NCI-H1694 treated with DMSO at 0.1 percent for 48 hours (cell line): Measurements from ENCODE around the gene APIP.

ENCODE experiments used
- DNase-seq: peaks from one replicate; lab custom pipeline; 2025; lab: John Stamatoyannopoulos, UW

The APIP gene

DNA sequence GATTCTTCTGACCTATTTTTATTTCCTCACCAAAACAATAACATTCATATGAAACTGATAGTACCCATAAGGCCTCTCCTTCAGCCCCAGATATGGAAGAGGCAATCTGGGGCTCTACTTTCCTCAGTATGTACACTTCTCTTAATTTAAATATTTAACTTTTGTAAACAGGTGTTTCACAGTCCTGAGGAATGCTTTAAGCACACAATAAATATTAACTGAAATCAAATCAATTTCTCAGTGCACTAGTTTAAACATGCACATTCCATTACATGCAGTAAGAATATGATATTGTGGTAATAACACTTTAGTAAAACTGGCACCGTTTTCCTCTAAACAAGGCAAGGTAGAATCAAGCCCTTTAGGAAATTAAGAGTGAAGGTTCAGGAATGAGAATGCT, 28.9 kb downstream of the APIP start:
- no peak for DNase-seq

- DNase-seq: no peak
These were observed 29.6 kb downstream of the APIP start for GRCh38 chr11:34886609-34887008.

DNA sequence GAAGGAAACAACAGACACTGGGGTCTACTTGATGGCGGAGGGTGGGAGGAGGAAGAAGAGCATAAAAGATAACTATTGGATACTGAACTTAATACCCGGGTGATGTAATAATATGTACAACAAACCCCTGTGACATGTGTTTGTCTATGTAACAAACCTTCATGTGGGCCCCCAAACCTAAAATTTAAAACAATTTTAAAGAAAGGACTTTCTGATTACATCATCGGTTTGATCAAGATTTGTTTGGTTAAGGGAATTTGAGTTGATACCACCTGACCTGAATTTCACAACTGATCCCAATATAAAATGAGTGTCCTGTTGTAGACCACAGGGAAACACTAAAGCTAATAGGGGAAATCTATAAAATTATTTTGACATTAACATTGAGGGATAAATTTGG, 34.3 kb downstream of the APIP start:
- no peak for DNase-seq

GRCh38 chr11:34877375-34877975, 38.7 kb downstream of the APIP start:
- DNase-seq: no peak

DNA sequence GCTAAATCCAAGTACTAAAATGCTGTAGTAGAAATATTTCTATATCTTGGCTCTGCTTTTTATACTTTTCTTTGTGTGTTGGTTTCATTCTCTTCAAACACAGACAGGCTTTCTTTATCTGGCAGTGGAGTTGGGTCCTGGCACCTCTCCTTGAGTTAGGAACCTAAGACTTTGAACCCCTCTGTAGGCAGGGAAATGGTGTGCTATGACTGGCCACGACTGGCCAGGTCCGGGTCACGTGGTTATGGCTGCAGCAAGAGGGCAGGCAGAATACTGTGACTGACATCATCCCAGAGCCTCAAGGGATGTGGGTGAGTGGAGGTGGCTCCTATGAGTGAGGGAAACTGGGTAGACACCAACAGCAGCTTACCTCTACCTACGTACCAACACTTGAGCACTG, 42.0 kb downstream of the APIP start:
- DNase-seq: no peak

GRCh38 chr11:34870548-34871196, 45.5 kb downstream of the APIP start:
- no peak for DNase-seq

GRCh38 chr11:34869425-34869824, 46.8 kb downstream of the APIP start:
- no peak for DNase-seq

DNA sequence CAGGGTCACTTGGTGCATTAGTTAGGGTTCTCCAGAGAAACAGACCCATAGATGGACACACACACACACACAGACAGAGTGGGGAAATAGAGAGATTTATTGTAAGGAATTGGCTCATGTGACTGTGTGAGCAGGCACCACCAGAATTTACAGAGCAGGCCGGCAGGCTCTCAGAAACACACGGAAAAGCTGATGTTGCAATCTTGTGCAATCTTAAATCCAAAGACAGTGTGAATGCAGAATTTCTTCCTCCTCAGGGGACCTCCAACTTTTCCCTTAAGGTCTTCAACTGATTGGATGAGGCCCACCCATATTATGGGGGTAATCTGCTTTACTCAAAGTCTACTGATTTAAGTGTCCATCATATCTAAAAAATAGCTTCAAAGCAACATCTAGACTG, 49.8 kb downstream of the APIP start:
- DNase-seq: no peak

DNA sequence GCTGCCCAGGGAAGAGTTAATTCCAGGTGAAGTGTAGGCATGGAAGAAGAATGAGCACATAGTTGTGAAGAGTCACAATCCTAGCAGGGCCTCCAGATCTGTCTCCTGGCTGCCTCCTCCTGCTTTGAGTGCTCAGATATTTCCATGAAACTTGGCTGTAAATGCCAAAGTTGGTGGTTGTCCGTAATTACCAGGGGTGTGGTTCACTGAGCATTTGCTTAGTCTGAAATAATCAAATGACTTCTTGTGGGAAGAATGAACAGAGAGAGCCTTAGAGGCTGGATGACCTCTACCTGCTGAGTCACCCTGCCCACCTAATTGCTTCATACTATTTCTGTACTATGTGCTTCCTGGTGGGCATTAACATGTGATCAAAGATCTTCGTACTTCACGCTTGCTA, 50.9 kb downstream of the APIP start:
- no peak for DNase-seq

- no peak for DNase-seq
These were observed 51.8 kb downstream of the APIP start for GRCh38 chr11:34864424-34864823.

DNA sequence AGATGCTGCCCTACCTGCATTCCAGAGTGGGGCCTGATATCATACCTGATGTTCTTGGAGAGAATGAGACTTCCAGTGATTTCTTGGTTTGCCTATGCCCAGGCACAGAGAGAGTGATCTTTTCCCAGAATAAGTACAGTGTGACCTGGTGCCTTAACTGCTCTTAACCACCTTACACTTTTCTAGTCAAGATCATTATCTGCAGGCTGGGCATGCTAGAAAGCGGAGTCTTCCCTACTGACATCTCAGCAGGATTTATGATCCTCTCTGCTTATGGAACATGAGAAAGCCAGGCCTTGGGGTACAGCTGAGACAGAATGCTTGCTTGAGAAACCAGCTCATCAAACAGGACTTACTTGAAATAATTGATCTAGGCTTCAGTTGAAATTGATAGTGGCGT, 53.1 kb downstream of the APIP start:
- no peak for DNase-seq

DNA sequence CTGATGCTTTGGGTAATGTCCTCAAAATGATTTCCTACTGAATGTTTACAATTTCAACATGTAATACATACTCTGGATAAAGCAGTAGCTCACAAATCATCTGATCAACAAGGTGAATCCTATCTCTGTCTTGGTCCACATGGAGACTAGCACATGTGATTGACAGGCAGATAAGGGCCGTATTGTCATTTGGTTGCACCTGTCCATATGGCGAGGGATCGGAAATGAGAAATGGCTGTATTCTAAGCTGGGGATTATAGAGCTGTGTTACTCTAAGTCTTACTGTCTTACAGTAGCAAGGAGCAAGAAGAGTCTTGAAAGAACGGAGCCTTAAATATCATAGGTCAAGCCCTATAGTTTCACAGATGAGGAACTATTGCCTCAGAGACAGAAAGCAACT, 55.7 kb downstream of the APIP start:
- no peak for DNase-seq

DNA sequence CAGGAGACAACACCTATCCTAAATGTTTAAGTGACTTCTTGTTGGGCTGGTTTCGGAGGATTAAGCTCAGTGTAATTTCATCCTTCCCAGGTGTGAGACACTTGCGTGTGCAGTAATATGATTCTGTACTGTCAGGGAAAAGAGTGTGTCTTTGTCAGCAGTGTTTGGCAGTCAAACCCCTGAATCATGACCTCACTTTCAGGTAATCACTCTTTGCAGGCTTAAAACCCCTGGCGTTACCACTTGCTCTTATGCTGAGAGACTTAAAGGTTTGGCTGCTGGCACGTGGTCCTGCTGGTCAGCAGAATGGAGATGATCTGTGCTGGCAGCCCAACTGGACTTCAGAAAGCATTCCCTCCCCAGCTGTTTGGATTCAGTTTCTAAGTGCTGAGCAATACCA, 56.1 kb downstream of the APIP start:
- no peak for DNase-seq

- DNase-seq: no peak
These were observed 56.7 kb downstream of the APIP start for GRCh38 chr11:34859496-34859895.

DNA sequence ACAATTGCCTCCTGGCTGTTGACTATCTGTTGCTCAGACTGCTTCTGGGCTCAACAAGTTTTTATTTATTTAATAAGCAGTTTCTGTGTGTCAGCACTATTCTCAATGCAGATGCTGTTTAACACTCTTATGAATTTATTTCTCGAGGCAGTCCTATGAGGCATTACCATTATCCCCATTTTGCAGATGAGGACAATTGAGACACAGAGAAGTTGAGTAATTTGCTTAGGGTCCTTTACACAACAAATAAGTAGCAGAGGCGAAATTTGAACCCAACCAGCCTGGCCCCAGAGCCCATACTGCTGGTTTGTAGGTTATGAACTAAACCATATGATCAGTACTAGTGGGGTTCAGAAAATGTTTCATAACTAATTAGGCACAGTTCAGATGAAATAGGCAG, 58.7 kb downstream of the APIP start:
- no peak for DNase-seq

GRCh38 chr11:34856251-34856650, 59.9 kb downstream of the APIP start:
- no peak for DNase-seq

DNA sequence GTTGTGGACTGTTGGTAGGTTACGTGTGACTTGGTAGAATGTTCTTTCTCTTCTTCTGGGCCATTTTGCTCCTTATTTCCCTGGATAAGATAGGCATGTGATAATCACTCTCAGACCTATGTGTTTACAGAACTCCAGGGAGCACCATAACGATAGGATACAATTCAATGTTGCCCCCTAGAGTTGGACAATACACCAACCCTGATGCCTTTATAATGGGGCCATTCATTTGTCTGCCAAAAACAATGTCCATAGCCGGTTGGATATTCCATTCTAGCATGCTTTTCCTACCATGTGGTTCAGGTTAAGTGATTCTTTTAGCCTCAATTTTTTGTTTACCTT, 60.5 kb downstream of the APIP start:
- DNase-seq: no peak

DNA sequence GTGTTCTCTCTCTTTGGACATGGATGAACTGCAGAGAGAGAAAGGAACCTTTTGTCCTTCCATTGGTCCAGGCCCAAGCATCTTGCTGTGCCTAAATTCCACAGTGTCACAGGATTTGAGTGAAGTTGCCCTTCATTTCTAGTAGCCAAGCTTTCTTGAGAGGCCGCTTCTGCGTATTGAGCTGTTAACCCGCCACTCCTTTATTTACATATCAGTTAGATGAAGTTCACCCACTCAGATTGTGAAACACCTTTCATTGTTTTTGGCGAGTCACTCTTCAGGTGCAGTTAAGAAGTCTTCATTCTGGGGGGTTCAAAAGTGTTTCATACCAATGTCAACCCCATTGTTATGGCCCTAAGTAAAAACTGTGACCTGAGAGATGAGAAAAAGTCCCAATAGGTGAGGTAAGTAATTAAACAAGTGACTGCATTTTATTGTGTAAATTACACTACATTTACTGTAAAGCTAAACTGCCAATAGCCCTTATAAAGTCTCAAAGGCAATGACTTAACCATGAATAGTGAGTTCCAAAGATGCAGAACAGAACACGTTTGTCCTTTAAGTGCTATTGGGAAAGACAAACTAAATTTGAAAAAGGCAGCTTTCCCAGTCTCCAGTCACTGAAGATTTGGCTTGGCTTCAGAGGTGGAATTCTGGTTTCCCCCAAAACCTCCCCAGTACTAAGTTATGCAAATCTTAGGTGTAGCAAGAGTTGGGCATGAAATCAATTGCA, 61.0 kb downstream of the APIP start:
- DNase-seq: no peak

DNA sequence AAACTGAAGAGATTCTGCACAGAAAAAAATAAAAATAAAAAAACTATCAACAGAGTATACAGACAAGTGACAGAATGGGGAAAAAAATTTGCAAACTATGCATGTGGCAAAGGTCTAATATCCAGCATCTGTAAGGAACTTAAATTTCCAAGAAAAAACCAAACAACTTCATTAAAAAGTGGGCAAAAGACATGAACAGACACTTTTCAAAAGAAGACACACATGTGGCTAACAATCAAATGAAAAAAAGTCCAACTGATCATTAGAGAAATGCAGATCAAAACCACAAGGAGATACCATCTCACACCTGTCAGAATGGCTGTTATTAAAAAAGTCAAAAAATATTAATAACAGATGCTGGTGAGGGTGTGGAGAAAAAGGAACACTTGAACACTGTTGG, 64.3 kb downstream of the APIP start:
- no peak for DNase-seq

DNA sequence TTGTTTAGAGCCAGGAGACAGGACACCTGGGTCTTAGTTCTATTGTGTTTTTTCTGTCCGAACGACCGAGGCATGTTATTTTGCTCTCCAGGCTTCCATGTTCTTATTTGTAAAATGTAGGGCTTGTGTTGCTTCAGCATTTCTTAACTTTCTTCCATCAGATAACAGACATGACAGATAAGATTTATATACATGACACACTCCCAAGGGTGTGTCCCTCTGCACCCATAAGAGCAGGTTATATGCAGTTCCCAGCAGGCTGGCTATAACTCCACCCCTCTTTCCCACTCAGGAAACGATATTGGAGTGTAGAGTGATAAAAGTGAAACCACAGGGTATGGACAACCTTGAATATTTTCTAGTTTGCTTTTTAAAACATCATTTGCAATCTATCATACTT, 65.8 kb downstream of the APIP start:
- DNase-seq: no peak

DNA sequence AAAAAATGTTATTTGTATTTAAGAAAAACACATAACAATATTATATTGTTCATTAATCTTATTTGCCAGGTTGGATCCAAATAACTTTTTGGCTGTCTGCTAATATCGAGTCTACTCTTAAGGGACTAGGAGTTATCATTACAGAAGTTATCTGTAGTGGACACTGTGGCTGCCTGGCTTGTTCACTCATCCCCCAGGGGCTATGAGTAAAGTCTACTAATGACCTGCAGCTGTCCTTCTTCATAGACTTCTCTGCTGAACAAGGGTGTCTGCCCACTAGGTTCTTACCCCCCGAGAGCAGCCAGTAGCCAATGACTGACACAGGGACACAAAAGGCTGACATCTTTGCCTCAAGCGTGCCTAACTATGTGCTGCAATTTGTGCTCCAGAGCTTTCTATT, 69.7 kb downstream of the APIP start:
- no peak for DNase-seq

- DNase-seq: no peak
These were observed 71.6 kb downstream of the APIP start for GRCh38 chr11:34844463-34845112.

DNA sequence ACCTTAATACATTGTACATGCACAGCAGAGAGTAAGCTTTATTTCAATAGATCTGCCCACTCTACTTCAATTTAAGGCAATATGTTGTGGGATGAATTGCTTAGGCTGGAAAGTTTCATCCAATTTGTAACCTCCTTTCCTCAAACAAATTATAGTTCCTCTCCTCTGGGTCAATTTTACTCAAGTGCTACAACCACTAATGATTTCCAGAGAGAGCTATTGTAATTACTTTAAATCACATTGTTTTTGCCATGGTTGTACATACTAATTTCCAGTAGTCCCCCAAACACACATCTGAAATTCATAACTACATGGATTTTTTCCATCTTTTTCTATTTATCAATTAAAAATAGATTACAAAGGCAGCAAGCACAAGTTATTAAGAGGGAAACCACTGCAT, 72.9 kb downstream of the APIP start:
- no peak for DNase-seq
